Adrenal gland (tissue), 12 donors: ENCODE measurements around the gene CLEC18A. TPM values are rescaled to one million over a fixed set of nuclear protein-coding genes. Genes with fewer than 3 reads are reported as not detected.

Experiments
- DNase-seq, 7 donors: peaks; one replicate each; pipeline ENCODE4 v3.0.0-alpha.2; 2019 to 2020
- H3K27ac ChIP-seq, 5 donors: fragments of 200-600 bp; sonication (generic) in 4 of 5; 1 replicate in 3 of 5; 2 replicates in 2 of 5; pipeline versions ENCODE4 v1.5.1 to v1.8.0; 2016 to 2020; ENCODE audit warnings: mild to moderate bottlenecking in 1 of 5
- H3K27me3 ChIP-seq: fragments of 200-600 bp; 2 replicates; pipeline ENCODE4 v1.8.0; 2021
- H3K36me3 ChIP-seq, 2 donors: fragments of 200-600 bp; replicated peaks in 1 of 2; 1 replicate in 1 of 2; 2 replicates in 1 of 2; pipeline versions ENCODE4 v1.5.1 to v1.8.0; 2018 to 2022
- H3K4me1 ChIP-seq, 2 donors: fragments of 200-600 bp; replicated peaks in 1 of 2; 1 replicate in 1 of 2; 2 replicates in 1 of 2; pipeline versions ENCODE4 v1.5.1 to v1.8.0; 2018 to 2021
- H3K4me3 ChIP-seq, 4 donors: fragments of 200-600 bp; sonication (generic) in 3 of 4; one replicate each; pipeline ENCODE4 v1.5.1; 2016 to 2018
- H3K9me3 ChIP-seq, 3 donors: fragments of 200-600 bp; sonication (generic) in 1 of 3; replicated peaks in 1 of 3; 1 replicate in 2 of 3; 2 replicates in 1 of 3; pipeline versions ENCODE4 v1.5.1 to v1.8.0; 2016 to 2021
- CTCF ChIP-seq, 6 experiments: fragments of 450-650 bp in 4 of 6; fragments of 200-600 bp in 2 of 6; sonication (generic) in 1 of 6; IDR thresholded peaks; 1 replicate in 5 of 6; 2 replicates in 1 of 6; pipeline versions ENCODE4 v1.5.1 to v1.8.0; 2016 to 2021; ENCODE audit warnings: antibody characterized with exemption in 6 of 6, mild to moderate bottlenecking in 2 of 6, moderate library complexity in 1 of 6
- POLR2A ChIP-seq, 2 donors: fragments of 450-650 bp; IDR thresholded peaks; one replicate each; pipeline ENCODE4 v1.6.1; 2017; ENCODE audit warnings: antibody characterized with exemption in 2 of 2, mild to moderate bottlenecking in 2 of 2, moderate library complexity in 1 of 2
- WGBS, 4 donors: extraction: QIAGEN DNeasy Blood & Tissue Kit in 2 of 4; methylation state at CpG; one replicate each; pipeline versions ENCODE4 v1.1.5 to v1.1.7; 2013 to 2017; 5-methylcytosine and 5-hydroxymethylcytosine counted together
- intact Hi-C, 2 donors: fragments of 100-400 bp; cut with DNase I; formaldehyde crosslinking; loops; one replicate each; pipeline versions ENCODE4 v1.14.1 to v1.15.0; 2022 to 2023
- polyA plus RNA-seq, 3 donors: library from polyadenylated mRNA; stranded (reverse); fragments of 200-250 nt in 2 of 3; fragments of 350-450 nt in 1 of 3; fragmentation: Illumina TruSeq in 1 of 3; extraction: RNeasy Lipid Tissue Mini Kit (QIAGEN cat#74804) in 1 of 3; gene quantifications; one replicate each; pipeline ENCODE4 v1.2.3, GENCODE V29; 2013 to 2014
- total RNA-seq, 9 donors: library from RNA; depleted of rRNA in 4 of 9; stranded (reverse); fragments of >200 nt in 4 of 9; fragments of 120-200 nt in 1 of 9; fragmentation: NEBNext Ultra II Directional in 1 of 9; extraction: Animal tissue kit (Norgen Biotek cat#: 25700) in 1 of 9; gene quantifications; one replicate each; pipeline versions ENCODE4 v1.1.0 to v1.2.4, GENCODE V29; 2013 to 2023
- donor health status: healthy with polysubstance abuse.
- donor health status: Bipolar disorder and iron deficiency.
- donor health status: DM: yes; HTN: yes; CAD: no.
- donor health status: DM: no; HTN: no; CAD: no.
- donor health status: DM: no; HTN: no; CAD: no.
- donor health status: DM: yes; HTN: yes; CAD: no.

CLEC18A gene
- total and polyA plus RNA-seq, 12 donors = 1.0 to 8.0 (median 2.9) TPM

DNA sequence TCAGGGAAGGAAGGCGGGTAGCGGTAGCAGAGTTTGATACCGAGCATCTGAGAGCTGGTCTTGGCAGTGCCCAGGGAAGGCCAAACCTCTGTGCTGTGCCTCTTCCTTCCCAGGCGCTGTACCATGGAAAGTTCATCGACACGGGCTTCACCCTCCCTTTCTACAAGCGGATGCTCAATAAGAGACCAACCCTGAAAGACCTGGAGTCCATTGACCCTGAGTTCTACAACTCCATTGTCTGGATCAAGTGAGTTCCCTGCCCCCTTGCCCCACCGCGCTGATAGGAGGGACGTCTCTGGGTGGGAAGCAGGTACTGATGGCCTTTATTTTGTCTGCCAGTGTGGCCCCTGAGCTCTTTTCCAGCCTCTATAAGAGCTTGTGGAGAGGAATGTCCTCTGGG lies 15.4 kb upstream of the CLEC18A start:
- H3K36me3 ChIP-seq = peaks cover 0 to 99% of the 10 kb centered on the region in 2 donors

GRCh38 chr16:69936252-69936651 lies 14.9 kb upstream of the CLEC18A start:
- intact Hi-C loops = no loop called here
- TF ChIP-seq CTCF (IDR thresholded peaks at IDR 0.05) = no peak
- TF ChIP-seq POLR2A (IDR thresholded peaks at IDR 0.05) = no peak
- Histone ChIP-seq H3K4me3 (no peak overlapping the region), H3K4me1 (no peaks in the 10 kb centered on the region), H3K27ac (no peak overlapping the region), H3K9me3 (no peaks in the 10 kb centered on the region), H3K27me3 (no peaks in the 10 kb centered on the region), H3K36me3 (peaks cover 0 to 99% of the 10 kb centered on the region in 2 donors)
- peak in 3 of 7 donors; percentile 4 to 48 (median 8) for DNase-seq
- WGBS, 4 donors = 92 to 97% (median 94%) methylated on average over 16 of the region's 16 CpGs

More for the DNA sequence above, 15.4 kb upstream of the CLEC18A start:
- TF ChIP-seq POLR2A (IDR thresholded peaks at IDR 0.05) = no peak
- TF ChIP-seq CTCF (IDR thresholded peaks at IDR 0.05) = no peak
- Histone ChIP-seq H3K27ac (no peak overlapping the region), H3K4me3 (no peak overlapping the region), H3K9me3 (no peaks in the 10 kb centered on the region), H3K27me3 (no peaks in the 10 kb centered on the region), H3K4me1 (no peaks in the 10 kb centered on the region)
- DNase-seq = peak in 2 of 7 donors; percentile 3 to 7
- intact Hi-C loops = no loop called here
- WGBS, 4 donors = 91 to 95% (median 93%) methylated on average over 7 to 10 of the region's 10 CpGs

- Histone ChIP-seq H3K4me3 (no peak overlapping the region), H3K4me1 (no peaks in the 10 kb centered on the region), H3K36me3 (peaks cover 0 to 95% of the 10 kb centered on the region in 2 donors), H3K9me3 (no peaks in the 10 kb centered on the region), H3K27me3 (no peaks in the 10 kb centered on the region), H3K27ac (no peak overlapping the region)
- WGBS, 4 donors = 92 to 96% (median 95%) methylated on average over 19 to 21 of the region's 21 CpGs
- TF ChIP-seq CTCF (IDR thresholded peaks at IDR 0.05) (no peak), POLR2A (IDR thresholded peaks at IDR 0.05) (no peak)
- intact Hi-C loops = no loop called here
- peak in 3 of 7 donors; percentile 6 to 41 (median 13) for DNase-seq
These were observed 14.4 kb upstream of the CLEC18A start for GRCh38 chr16:69936751-69937211.

- no peak overlapping the region for H3K4me3 ChIP-seq
These were observed 13.6 kb upstream of the CLEC18A start for GRCh38 chr16:69937465-69937951.

More at GRCh38 chr16:69937465-69937951, 13.6 kb upstream of the CLEC18A start:
- Histone ChIP-seq H3K4me1 (no peaks in the 10 kb centered on the region), H3K27me3 (no peaks in the 10 kb centered on the region), H3K9me3 (no peaks in the 10 kb centered on the region), H3K36me3 (peaks cover 0 to 88% of the 10 kb centered on the region in 2 donors), H3K27ac (no peak overlapping the region)
- DNase-seq = peak in 4 of 7 donors; percentile 31 to 65 (median 38)
- intact Hi-C loops = no loop called here
- no peak for TF ChIP-seq POLR2A (IDR thresholded peaks at IDR 0.05)
- TF ChIP-seq CTCF (IDR thresholded peaks at IDR 0.05) = peak in 5 of 6 experiments; percentile 10 to 47 (median 35)
- 60 to 82% (median 67%) methylated on average over 15 to 16 of the region's 16 CpGs for WGBS, 4 donors
